Fibroblast of gingiva (primary cell): Measurements from ENCODE around the gene STX10.
"Not testable (repeated sequence)": the region's sequence is repeated elsewhere in the genome, so short reads cannot be mapped to it uniquely, and the experiment has no call there.

ENCODE experiments used
- DNase-seq: peaks from one replicate; pipeline ENCODE4 v3.0.0-alpha.2; 2011; ENCODE audit warnings: low read depth

The STX10 gene

GRCh38 chr19:13164343-13165161 is 14.4 kb upstream of the STX10 start:
- no peak for DNase-seq

DNA sequence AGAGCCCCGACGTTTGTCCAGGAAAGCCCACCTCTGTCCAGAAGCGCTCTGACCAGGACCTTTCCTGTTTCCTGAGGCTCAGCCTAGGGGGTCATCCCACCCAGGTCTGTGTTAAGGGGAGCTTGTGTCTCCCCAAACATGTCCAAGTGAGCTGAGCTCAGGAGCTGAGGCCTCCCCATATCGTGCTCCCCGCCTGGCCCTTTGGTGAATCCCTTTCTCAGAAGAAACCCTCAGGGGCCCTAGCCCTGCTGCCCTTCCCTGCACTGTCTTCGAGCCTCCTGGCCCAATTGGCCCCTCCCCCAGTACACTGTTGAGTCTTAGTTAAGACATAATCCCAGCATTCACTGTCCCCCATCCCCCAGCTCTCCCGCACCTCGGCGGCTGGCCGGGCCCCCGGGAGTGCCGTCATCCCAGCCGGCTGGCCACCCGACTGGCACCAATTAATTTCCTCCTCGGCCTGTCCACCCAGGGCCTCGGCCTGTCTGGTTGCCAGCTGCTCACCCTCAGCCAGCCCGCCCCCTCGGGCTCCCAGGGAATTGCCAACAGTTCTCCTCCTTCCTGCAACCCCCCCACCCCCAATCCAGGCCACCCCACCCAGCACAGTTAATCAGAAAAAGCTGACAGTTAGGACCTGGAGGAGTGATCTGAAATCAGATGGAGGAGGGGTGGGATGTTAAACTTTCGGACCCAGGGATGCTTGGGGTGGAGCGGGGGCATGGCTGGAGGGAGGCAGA is 13.6 kb upstream of the STX10 start:
- DNase-seq, result peak; percentile 94

DNA sequence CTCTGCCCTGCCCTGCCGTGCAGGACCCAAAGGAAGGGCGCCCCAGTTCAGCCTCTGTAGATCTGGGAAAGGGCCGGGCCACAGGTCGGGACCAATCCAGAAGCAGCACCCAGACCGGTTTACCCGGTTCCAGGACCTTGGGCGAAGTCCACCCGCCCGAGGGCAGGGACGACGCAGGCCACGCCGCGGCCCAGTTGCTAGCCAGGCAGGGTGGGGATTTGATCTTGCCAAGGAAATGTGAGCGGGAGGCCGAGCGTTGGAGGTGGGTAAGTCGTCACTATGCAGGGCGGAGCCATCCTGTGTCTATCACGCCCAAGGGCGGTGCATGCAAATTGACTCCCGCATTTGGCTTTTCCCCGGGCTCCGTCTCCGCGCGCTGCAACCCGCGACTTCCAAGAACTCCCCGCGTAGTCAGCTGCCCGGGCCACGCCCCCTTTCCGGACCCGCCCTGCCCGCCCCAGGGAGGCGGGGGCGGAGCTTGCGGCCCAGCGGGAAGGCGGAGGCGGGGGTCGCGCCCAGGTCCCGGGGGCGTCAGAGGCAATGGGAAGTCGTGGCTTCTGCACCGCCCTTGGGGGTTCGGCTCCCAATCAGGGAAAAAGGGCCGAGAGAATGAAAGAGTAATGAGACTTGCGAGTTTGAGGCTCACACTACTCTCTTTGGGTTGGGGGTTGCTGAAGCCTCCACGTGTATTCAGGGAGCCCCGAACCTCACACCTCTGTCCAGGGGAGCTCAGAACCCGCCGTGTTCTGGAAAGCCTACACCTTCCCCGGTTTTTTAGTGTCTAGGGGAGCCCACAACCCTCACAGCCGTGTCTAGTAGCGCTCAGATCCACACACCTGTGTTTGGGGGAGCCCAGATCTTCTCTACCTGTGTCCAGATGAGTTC is 12.8 kb upstream of the STX10 start:
- peak; percentile 99 for DNase-seq

DNA sequence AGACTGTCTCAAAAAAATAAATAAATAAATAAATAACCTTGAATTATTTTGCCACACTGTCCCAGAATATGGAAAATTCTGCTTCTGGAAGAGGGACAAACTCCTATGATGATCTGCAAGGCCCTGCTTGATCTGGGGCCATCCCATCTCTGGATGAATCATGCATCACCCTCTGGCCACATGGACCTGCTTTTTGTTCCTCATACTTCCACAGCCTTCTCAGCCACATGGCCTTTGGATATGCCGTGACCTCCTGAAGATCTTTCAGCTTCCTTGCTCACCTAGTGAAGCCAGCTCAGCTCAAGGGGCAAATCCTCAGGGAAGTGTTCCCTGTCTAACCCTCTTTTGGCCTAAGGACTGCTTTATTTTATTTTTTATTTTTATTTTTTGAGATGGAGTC is 10.4 kb upstream of the STX10 start:
- DNase-seq, result no peak

DNA sequence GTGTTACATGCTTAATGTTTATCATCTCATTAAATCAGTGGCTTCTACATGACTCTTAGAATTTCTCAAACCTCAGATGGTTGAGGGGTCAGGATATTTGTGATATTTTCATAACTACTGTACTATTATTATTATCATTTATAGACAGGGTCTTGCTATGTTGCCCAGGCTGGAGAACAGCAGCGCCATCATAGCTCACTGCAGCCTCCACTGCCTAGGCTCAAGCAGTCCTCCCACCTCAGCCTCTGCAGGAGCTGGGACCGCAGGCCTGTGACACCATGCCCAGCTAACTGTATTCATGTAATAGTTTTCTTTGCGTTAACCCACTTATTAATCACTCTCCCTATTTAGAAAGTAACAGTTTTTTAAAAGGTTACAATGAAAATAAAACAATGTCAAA is 9.5 kb upstream of the STX10 start:
- no peak for DNase-seq

DNA sequence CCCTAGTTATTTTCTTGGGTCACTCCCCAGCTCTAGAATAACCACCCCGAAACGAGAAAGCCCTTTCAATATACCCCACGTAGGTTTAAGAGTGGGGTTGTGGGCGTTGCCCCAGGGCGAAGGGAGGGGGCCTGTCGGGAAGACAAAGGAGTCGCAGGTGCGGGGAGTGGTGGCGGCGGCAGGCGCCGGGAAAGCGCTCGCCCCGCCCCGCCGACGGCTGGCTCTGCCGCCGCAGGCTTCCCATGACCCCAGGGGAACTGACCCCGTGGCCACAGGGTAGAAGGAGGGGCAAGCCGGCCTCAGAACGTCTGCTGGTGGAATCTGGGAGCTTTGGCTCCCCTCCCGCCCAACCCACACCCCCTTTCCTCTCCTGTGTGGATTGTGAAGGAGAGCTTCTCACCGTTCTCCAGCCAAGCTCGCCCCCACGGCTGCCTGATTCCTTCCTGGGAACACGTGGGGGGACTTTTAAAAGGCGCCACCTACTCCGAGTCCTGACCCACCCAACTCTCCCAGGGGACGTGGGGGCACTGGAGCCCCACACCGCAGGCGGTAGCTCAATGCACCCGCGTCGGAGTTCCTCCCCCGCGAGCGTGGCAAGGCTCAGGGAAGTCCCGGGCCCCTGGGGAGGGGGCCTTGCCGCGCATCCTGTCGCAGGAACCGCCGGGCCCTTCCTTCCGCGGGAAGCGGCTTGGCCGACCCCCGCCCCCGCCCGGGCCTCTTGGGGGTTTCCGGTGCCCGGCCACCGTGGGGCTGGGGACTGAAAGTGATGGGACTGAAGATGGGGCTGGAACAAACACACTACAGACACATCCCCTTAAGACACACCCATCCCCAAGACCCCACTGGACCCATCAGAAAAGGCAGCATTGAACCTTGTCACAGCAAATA is 5.5 kb upstream of the STX10 start:
- peak; percentile 78 for DNase-seq

GRCh38 chr19:13154911-13155471 is 4.8 kb upstream of the STX10 start:
- peak; percentile 60 for DNase-seq

DNA sequence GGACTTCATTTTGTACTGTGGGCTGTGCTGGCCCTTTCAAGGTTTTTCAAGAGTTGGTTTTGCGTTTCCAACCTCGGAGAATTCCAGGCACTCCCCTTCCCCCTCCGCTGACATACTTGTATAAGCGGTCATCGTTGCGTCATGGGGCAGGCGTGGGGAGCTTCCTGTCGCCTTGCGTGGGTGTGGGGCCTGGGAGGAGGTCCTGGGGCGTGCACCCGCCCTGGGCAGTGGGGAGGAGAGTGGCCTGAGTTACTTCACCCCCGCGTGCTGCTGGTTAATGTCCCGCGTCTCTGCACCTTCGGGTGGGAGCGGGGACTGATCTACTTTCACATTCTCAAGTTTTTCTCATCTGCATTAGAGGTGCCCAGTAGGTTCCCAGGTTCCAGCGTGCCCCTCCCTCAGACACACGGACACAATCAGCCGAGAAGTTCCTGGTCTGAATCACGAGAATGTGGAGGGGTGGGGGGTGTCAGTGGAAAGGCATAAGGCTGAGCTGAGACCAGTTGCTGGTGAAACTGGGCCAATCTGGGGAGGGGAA is 4.1 kb upstream of the STX10 start:
- peak; percentile 93 for DNase-seq

DNA sequence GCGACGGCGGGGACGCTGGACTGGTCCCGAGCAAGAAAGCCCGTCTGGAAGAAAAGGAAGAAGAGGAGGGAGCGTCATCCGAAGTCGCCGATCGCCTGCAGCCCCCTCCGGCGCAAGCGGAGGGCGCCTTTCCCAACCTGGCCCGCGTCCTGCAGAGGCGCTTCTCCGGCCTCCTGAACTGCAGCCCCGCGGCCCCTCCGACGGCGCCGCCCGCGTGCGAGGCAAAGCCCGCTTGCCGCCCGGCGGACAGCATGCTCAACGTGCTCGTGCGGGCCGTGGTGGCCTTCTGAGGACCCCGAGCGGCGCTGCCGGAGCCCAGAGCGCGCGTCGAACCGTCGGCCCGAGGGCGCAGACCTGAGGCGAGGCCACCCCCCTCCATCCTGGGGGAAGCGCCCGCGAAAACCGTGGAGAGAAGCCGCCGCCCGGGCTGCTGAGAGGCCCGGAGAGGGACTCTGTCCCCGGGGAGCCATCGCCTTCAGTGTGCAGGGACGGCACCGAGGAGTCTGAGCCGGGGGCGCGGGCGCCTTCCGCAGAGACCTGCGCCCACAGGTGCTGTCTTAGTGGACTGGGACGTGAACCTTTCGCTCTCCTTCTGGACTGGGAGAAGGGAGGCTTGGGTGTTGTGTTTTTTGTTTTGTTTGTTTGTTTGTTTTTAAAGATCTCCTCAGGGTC is 3.5 kb upstream of the STX10 start:
- DNase-seq, result peak; percentile 37

- peak; percentile 94 for DNase-seq
Observed at GRCh38 chr19:13152974-13153568, 2.9 kb upstream of the STX10 start.

GRCh38 chr19:13152356-13152973 is 2.3 kb upstream of the STX10 start:
- DNase-seq, result no peak

- DNase-seq, result peak; percentile 98
Observed at GRCh38 chr19:13151605-13152355, 1.6 kb upstream of the STX10 start.

GRCh38 chr19:13150931-13151604 is 893 bp upstream of the STX10 start:
- DNase-seq, result no peak

DNA sequence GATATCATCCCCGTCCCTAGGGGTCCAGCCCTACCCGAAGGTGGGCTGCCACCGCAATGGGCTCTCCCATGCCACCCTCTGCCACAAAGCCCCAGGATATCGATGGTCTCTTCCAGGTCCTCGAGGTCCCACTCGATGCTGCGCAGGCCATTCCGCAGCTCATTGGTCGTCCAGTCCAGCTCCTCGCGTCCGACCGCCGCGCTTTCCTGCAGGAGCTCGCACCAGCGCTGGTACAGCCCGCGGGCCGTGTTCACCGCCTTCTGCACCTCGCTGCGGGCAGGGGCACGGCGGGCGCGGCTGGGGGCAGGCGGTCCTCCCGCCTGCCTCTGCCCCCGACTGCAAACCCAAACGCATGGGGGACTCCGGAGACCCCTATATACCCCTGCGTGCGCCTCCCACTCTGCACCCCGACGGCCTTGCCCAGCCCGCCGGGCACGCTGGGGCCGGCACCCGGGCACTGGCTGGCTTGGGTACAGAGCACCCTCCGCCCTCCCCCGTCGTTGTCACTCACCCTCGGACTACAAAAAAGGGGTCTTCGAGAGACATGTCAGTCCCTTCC is 468 bp downstream of the STX10 start:
- DNase-seq, result no peak

- DNase-seq, result not testable (repeated sequence)
Observed at GRCh38 chr19:13149173-13149627, 975 bp downstream of the STX10 start.

DNA sequence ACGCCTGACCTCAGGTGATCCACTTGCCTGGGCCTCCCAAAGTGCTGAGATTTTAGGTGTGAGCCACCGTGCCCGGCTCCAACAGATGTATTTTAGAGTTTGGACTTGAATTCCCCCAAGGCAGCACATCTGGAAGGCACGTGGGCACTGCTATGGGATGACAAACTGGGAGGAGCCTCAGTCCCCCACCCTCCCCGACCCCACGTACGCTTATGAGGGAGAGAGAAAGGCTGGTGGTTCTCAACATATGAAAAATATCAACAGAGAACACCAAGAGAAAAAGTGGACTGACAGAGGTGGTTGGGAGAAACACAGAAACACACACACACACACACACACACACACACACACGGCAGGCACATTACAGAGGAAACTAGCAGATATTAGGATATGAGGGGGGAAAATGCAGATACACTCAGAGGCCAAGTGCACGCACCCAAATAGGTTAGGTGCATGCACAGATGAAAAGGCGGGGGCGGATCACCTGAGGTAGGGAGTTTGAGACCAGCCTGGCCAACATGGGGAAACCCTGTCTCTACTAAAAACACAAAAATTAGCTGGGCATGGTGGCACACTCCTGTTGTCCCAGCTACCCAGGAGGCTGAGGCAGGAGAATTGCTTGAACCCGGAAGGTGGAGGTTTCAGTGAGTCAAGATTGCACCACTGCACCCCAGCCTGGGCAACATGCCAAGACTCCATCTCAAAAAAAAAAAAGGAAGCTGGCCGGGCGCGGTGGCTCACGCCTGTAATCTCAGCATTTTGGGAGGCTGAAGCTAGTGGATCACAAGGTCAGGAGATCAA is 3.2 kb downstream of the STX10 start:
- peak; percentile 46 for DNase-seq
